ENCODE data around the gene CABP1. TPM values are rescaled to one million over a fixed set of nuclear protein-coding genes. Genes with fewer than 3 reads are reported as not detected.

Gene CABP1
- polyA plus RNA-seq, 4 donors, result 2.3 to 6.6 (median 4.9) TPM

Other genes starting within 250 kb of the CABP1 start
- 100 to 1,000 TPM; 177 to 336 (median 300) TPM for gene COX6A1, start 202.5 kb upstream of the CABP1 start, polyA plus RNA-seq (ENCODE audit: insufficient read length in 4 of 4)
- 10 to 100 TPM; 28.0 to 48.6 (median 41.9) TPM for gene TRIAP1, start 194.2 kb upstream of the CABP1 start, polyA plus RNA-seq (ENCODE audit: insufficient read length in 4 of 4)
- gene GATC, start 194.2 kb upstream of the CABP1 start, polyA plus RNA-seq (ENCODE audit: insufficient read length in 4 of 4), result 10 to 100 TPM; 23.5 to 36.0 (median 35.3) TPM
- gene SRSF9, start 170.9 kb upstream of the CABP1 start, polyA plus RNA-seq (ENCODE audit: insufficient read length in 4 of 4), result 100 to 1,000 TPM; 165 to 255 (median 212) TPM
- 100 to 1,000 TPM; 450 to 544 (median 503) TPM for gene DYNLL1, start 144.5 kb upstream of the CABP1 start, polyA plus RNA-seq (ENCODE audit: insufficient read length in 4 of 4)
- 10 to 100 TPM; 34.8 to 70.0 (median 64.7) TPM for gene COQ5, start 111.5 kb upstream of the CABP1 start, polyA plus RNA-seq (ENCODE audit: insufficient read length in 4 of 4)
- gene RNF10, start 106.3 kb upstream of the CABP1 start, polyA plus RNA-seq (ENCODE audit: insufficient read length in 4 of 4), result 100 to 1,000 TPM; 167 to 293 (median 198) TPM
- gene POP5, start 59.2 kb upstream of the CABP1 start, polyA plus RNA-seq (ENCODE audit: insufficient read length in 4 of 4), result 10 to 100 TPM; 32.9 to 57.6 (median 45.6) TPM
- 100 to 1,000 TPM; 119 to 199 (median 153) TPM for gene MLEC, start 46.5 kb downstream of the CABP1 start, polyA plus RNA-seq (ENCODE audit: insufficient read length in 4 of 4)
- 10 to 100 TPM; 35.3 to 73.6 (median 68.8) TPM for gene UNC119B, start 69.8 kb downstream of the CABP1 start, polyA plus RNA-seq (ENCODE audit: insufficient read length in 4 of 4)
- gene ACADS, start 85.2 kb downstream of the CABP1 start, polyA plus RNA-seq (ENCODE audit: insufficient read length in 4 of 4), result 10 to 100 TPM in 3 of 4 donors, 1 to 10 TPM in 1; 7.1 to 25.5 (median 15.8) TPM

Data from left renal pelvis (tissue), 4 donors.